HUES48 (cell line): Measurements from ENCODE around the gene WAS.

ENCODE experiments used
- H3K27ac ChIP-seq: one replicate; pipeline ENCODE4 v1.7.0; 2013; ENCODE audit warnings: low read depth, low read length, inconsistent platforms
- H3K27me3 ChIP-seq: 2 replicates; pipeline ENCODE4 v1.6.1; 2013; ENCODE audit warnings: mild to moderate bottlenecking, low read length; ENCODE audit not compliant: control insufficient read depth, insufficient read depth
- H3K36me3 ChIP-seq: 2 replicates; pipeline ENCODE4 v1.6.1; 2013; ENCODE audit warnings: low read length; ENCODE audit not compliant: control insufficient read depth, insufficient read depth
- H3K4me1 ChIP-seq: 2 replicates; pipeline ENCODE4 v1.6.1; 2013; ENCODE audit warnings: mild to moderate bottlenecking, low read length; ENCODE audit not compliant: control insufficient read depth, insufficient read depth
- H3K4me3 ChIP-seq: 2 replicates; pipeline ENCODE4 v1.5.1; 2013; ENCODE audit warnings: mild to moderate bottlenecking, low read depth, low read length
- H3K9ac ChIP-seq: 2 replicates; pipeline ENCODE4 v1.6.1; 2013; ENCODE audit warnings: mild to moderate bottlenecking, low read depth, low read length, moderate library complexity
- H3K9me3 ChIP-seq: 2 replicates; pipeline ENCODE4 v1.6.1; 2013; ENCODE audit warnings: low read length; ENCODE audit not compliant: control insufficient read depth, insufficient read depth

Gene WAS

DNA sequence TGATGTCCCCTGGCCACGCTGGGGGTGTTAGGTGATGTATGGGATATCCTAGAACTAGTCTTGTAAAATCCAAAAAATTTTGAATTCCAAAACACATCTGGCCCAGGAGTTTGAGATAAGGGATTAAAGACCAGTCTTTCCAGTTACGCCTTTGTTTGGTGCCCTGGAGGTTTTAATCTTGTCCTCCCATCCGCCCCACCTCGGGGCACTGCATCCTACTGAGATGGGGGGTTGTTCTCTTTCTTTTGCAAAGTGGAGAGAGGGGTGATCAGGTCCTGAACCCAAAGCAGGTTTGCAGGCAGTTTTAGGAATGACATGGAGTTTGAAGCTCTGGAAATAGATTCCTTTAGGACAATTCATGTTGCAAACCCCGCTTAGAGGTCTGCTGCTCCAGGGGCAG, 14.7 kb downstream of the WAS start:
- Histone ChIP-seq H3K4me1 (peaks cover 14% of the 10 kb centered on the region; the same call in 1 of the 2 replicates), H3K36me3 (peaks cover 43% of the 10 kb centered on the region), H3K9me3 (peaks cover 55% of the 10 kb centered on the region), H3K27ac (peak overlapping the region; percentile 76), H3K4me3 (peak overlapping the region; percentile 76), H3K9ac (0 out of 2 replicates have a peak overlapping the region, but pooled peaks have one; percentile 28), H3K27me3 (no peaks in the 10 kb centered on the region)

DNA sequence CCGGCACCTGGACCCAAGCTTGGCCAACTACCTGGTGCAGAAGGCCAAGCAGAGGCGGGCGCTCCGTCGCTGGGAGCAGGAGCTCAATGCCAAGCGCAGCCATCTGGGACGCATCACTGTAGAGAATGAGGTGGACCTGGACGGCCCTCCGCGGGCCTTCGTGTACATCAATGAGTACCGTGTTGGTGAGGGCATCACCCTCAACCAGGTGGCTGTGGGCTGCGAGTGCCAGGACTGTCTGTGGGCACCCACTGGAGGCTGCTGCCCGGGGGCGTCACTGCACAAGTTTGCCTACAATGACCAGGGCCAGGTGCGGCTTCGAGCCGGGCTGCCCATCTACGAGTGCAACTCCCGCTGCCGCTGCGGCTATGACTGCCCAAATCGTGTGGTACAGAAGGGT, 16.6 kb downstream of the WAS start:
- peaks cover 52% of the 10 kb centered on the region for H3K36me3 ChIP-seq
- H3K27ac ChIP-seq, result no peak overlapping the region
- H3K4me1 ChIP-seq, result peaks cover 14% of the 10 kb centered on the region; the same call in 1 of the 2 replicates
- H3K9me3 ChIP-seq, result peaks cover 57% of the 10 kb centered on the region
- no peak overlapping the region for H3K9ac ChIP-seq
- no peaks in the 10 kb centered on the region for H3K27me3 ChIP-seq
- no peak overlapping the region for H3K4me3 ChIP-seq

DNA sequence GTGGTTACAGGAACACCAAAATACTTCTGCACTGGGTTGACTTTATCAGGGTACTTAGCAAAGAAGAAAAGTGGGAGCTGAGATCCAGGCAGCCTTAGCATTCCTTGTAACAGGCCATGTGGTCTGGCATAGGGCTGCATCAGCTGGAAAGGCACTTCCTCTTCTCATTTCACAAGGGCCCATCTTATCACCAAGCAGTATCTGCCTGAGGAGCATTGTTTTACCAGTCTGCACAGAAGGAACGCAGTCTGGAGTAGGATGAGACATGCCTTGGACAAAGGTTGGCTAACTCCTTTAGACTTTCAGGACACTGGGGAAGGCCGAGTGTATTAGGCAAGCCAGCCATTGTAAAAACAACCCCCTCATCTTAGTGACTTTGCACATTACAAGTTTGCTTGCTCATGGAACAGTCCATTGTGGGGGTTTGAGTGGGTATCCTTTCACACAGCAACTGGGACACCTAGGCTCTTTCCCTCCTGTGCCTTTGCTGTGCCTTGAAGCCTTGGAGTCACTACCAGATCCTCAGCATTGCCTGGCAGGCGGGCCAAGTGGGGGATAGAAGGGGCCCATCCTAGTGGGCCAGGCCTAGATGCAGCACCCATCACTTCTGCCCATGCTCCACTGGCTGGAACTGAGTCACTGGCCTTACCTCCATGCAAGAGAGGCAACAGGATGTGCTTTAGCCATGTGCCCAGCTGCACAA, 17.5 kb downstream of the WAS start:
- Histone ChIP-seq H3K27ac (no peak overlapping the region), H3K9ac (no peak overlapping the region), H3K36me3 (peaks cover 52% of the 10 kb centered on the region), H3K4me1 (peaks cover 14% of the 10 kb centered on the region; the same call in 1 of the 2 replicates), H3K9me3 (peaks cover 51% of the 10 kb centered on the region), H3K27me3 (no peaks in the 10 kb centered on the region), H3K4me3 (no peak overlapping the region)

DNA sequence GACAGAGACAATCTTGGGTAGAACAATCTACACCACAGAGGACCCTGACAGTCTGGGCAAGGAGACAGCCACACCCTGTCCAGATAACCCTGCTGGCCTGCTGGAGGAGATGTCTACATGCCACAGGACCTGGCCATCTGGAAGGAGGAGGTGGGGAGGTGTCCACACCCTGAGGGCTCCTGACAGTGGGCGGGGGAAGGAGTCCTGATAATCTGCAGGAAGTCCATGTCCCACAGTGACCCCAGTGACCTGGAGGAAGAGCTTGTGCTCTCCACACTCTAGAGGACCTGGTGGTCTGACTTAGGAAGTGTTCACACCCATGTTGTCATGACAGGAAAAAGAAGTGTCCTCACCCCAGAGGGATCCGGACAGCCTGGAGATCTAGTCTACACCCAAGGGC, 18.4 kb downstream of the WAS start:
- H3K36me3 ChIP-seq, result peaks cover 52% of the 10 kb centered on the region
- H3K27ac ChIP-seq, result no peak overlapping the region
- H3K9me3 ChIP-seq, result peaks cover 47% of the 10 kb centered on the region
- H3K4me1 ChIP-seq, result peaks cover 14% of the 10 kb centered on the region; the same call in 1 of the 2 replicates
- no peaks in the 10 kb centered on the region for H3K27me3 ChIP-seq
- no peak overlapping the region for H3K4me3 ChIP-seq
- H3K9ac ChIP-seq, result no peak overlapping the region

DNA sequence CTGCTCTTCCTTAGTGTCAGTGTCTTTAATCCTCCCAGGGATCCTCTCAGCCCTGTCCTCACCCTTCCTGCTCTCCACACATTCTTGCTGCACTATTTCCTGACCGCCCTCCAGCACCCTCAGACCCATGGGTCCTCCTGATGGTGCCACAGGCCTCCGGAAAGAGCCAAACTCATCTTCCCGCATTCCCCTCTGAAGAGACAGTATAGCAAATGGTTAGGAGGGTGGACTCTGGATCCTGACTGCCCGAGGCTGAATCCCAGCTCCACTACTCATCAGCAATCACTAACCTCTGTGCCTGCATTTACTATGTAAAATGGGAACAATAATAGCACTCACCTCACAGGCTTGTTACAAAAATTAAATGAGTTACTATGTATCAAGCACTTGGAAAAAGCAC, 19.1 kb downstream of the WAS start:
- peaks cover 50% of the 10 kb centered on the region for H3K9me3 ChIP-seq
- H3K9ac ChIP-seq, result no peak overlapping the region

DNA sequence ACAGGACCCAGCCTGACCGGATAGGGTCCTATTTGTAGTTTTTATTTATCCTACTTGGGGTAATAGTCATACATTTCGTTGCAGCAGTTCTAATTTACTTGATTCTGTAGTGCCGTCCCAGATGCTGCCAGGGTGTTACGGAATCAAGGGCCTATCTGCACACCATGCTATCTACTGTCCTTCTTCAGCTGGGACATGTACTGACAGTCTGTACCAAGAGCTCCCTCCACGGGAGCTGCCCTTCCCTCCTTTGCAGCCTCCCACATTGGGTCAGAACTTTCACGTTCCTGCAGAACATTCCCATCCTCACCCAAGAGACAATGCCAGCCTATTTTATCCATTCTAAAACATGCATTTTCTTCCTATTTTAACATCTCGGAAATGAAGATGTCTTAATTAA, 19.6 kb downstream of the WAS start:
- Histone ChIP-seq H3K9me3 (peaks cover 51% of the 10 kb centered on the region), H3K36me3 (peaks cover 59% of the 10 kb centered on the region), H3K27ac (no peak overlapping the region), H3K9ac (no peak overlapping the region), H3K4me3 (no peak overlapping the region), H3K27me3 (no peaks in the 10 kb centered on the region), H3K4me1 (peaks cover 11% of the 10 kb centered on the region; the same call in 1 of the 2 replicates)

More for the DNA sequence above, 19.1 kb downstream of the WAS start:
- no peaks in the 10 kb centered on the region for H3K27me3 ChIP-seq
- H3K4me3 ChIP-seq, result no peak overlapping the region
- H3K27ac ChIP-seq, result no peak overlapping the region
- H3K4me1 ChIP-seq, result peaks cover 13% of the 10 kb centered on the region; the same call in 1 of the 2 replicates
- H3K36me3 ChIP-seq, result peaks cover 56% of the 10 kb centered on the region

DNA sequence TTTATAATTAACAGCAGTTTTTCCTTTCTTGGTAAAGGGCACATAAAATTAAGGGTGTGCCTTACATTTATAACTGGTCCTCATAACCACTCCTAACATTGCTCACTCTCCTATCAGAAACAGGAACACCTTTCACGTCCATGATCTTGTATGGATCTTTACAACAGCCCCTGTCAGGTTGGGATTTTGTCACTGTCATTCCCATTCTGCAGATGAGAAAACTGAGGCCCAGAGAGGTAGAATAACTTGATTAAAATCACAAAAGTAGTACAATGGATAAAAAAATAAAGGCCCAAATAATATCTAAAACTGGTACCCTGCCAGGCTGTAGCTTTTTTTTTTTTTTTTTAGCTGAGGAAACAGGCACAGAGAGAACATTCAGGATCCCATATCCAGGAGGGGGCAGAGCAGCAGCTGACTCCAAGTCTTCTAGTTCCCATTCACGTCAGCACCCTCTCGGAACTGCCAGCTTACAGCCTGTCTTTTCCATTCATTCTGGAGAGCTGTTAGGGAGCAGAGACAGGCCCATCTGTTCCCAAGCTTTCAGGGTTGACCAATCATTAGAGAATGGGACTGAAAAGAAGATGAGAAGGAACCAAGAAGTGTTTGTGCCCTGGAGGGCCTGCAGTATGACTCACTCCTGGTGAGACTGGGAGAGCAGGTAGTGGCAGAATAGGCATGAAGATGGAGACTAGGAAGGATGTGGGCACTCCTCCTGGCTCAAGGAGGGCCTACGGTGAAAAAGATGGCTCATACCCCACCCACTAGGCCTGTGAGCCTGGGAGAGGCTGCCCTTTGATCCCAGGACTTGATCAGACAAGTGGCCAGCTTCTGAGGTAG, 20.3 kb downstream of the WAS start:
- Histone ChIP-seq H3K4me3 (no peak overlapping the region), H3K4me1 (peaks cover 6% of the 10 kb centered on the region; the same call in 1 of the 2 replicates)

DNA sequence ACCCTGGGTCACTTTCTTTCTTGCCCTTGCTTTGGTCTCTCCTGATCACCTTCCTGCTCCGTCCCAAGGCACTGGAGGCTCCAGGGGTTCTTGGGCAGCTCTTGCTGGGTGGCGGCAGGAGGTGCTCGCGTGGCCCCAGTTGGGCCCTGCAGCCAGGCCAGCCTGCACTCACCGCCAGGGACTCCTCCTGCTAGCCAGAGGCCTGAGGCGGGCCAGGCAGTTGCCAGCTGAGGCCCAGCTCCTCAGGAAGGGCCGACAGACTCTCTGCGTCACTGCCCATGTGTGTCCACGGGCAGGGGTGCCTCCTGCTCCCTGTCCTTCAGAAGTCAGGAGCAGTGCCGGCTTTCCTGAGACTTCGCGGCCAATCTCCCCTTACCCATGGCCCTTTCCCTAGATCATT, 22.3 kb downstream of the WAS start:
- peaks cover 62% of the 10 kb centered on the region for H3K9me3 ChIP-seq
- H3K4me1 ChIP-seq, result no peaks in the 10 kb centered on the region
- no peak overlapping the region for H3K27ac ChIP-seq
- H3K36me3 ChIP-seq, result peaks cover 41% of the 10 kb centered on the region
- no peak overlapping the region for H3K4me3 ChIP-seq
- no peak overlapping the region for H3K9ac ChIP-seq
- no peaks in the 10 kb centered on the region for H3K27me3 ChIP-seq

More for the DNA sequence above, 20.3 kb downstream of the WAS start:
- Histone ChIP-seq H3K27me3 (no peaks in the 10 kb centered on the region), H3K9me3 (peaks cover 54% of the 10 kb centered on the region), H3K36me3 (peaks cover 59% of the 10 kb centered on the region), H3K9ac (no peak overlapping the region), H3K27ac (no peak overlapping the region)

DNA sequence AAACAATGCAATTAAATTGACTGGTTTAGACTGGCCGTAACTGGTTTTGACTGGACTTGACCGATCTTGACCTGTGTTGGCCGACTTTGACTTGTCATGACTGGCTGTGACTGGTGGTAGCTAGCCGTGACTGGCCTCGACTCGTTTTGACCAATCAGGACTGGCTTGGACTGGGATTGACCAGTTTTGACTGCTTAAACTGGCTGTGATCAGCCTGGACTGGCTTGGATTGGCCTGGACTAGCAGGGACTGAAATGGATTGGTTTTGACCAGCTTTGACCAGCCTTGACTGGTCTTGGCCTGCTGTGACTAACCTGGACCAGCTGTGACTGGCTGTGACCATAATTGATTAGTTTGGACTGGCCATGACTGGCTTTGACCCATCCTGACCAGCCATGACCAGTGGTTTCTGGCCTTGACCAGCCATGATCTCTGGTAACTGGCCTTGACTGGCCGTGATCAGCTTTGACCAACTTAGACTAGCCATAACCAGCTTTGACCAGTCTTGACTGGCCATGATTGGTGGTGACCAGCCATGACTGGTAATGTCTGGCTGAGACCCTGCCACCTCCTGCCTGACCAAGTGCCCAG, 26.0 kb downstream of the WAS start:
- Histone ChIP-seq H3K9me3 (peaks cover 64% of the 10 kb centered on the region), H3K9ac (no peak overlapping the region), H3K27me3 (peaks cover 6% of the 10 kb centered on the region; the same call in 1 of the 2 replicates), H3K4me1 (no peaks in the 10 kb centered on the region), H3K4me3 (no peak overlapping the region), H3K27ac (no peak overlapping the region), H3K36me3 (peaks cover 8% of the 10 kb centered on the region; the same call in 1 of the 2 replicates)

DNA sequence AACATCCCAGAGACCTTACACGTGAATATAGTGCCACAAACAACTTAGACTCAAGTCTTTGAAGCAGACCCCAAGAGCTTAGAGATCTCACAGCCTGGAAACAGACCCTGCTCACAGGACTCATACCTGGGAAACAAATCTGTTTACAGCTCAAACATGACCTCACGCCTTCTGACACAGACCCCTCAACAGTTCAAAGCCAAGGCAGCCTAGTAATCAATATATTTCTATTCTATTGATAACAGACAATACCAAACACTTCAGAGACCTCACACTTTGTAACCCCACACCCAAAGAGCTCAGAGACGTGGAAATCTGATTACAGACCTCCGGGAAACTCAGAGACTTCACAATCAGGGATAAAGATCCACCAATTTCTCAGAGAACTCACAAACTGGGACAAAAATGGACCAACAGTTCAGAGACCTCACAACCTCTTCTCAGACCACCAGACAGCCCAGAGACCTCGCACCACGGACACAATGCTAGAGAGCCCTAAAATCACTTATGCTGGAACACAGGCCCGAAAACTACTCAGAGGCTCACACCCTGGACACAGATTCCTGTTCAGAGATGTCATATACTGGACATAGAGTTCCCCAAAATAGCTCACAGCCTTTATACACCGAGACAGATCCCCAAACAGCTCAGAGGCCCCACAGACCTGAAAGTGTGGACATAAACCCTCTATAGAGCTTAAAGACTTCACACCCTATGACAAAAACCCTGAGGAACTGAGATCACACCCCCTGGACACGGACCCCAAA, 27.7 kb downstream of the WAS start:
- Histone ChIP-seq H3K27ac (no peak overlapping the region), H3K4me3 (no peak overlapping the region), H3K9me3 (peaks cover 71% of the 10 kb centered on the region), H3K36me3 (peaks cover 8% of the 10 kb centered on the region; the same call in 1 of the 2 replicates), H3K27me3 (peaks cover 6% of the 10 kb centered on the region; the same call in 1 of the 2 replicates), H3K4me1 (no peaks in the 10 kb centered on the region), H3K9ac (no peak overlapping the region)
